Aorta (tissue), 5 donors: ENCODE data around the gene MN1. TPM values are rescaled to one million over a fixed set of nuclear protein-coding genes. Genes with fewer than 3 reads are reported as not detected.

Experiments used
- ATAC-seq: fragments of 200-7000 bp; cut with Tn5 transposase; one replicate; pipeline ENCODE4 v1.9.1; 2022; ENCODE audit warnings: moderate library complexity; ENCODE audit not compliant: low FRiP score
- DNase-seq, 2 donors: peaks; one replicate each; pipeline ENCODE4 v3.0.0-alpha.2; 2020
- H3K27ac ChIP-seq, 2 donors: one replicate each; pipeline ENCODE4 v1.5.1; 2013; ENCODE audit warnings: low read length in 2 of 2, mild to moderate bottlenecking in 2 of 2, moderate library complexity in 2 of 2, control low read depth in 1 of 2, inconsistent platforms in 1 of 2, low read depth in 1 of 2
- H3K27me3 ChIP-seq, 2 donors: one replicate each; pipeline ENCODE4 v1.6.1; 2013; ENCODE audit warnings: control low read depth in 1 of 2, low read length in 1 of 2, mild to moderate bottlenecking in 1 of 2, moderate library complexity in 1 of 2; ENCODE audit not compliant: insufficient read depth in 2 of 2, control insufficient read depth in 1 of 2
- H3K36me3 ChIP-seq, 2 donors: one replicate each; pipeline ENCODE4 v1.6.1; 2013; ENCODE audit warnings: control low read depth in 1 of 2, low read length in 1 of 2, mild to moderate bottlenecking in 1 of 2; ENCODE audit not compliant: insufficient read depth in 2 of 2, control insufficient read depth in 1 of 2
- H3K4me1 ChIP-seq, 2 donors: one replicate each; pipeline ENCODE4 v1.6.1; 2013; ENCODE audit warnings: low read length in 2 of 2, control low read depth in 1 of 2, mild to moderate bottlenecking in 1 of 2, moderate library complexity in 1 of 2; ENCODE audit not compliant: insufficient read depth in 2 of 2, control insufficient read depth in 1 of 2
- H3K4me3 ChIP-seq, 2 donors: one replicate each; pipeline ENCODE4 v1.5.1; 2013; ENCODE audit warnings: low read length in 2 of 2, control low read depth in 1 of 2, mild to moderate bottlenecking in 1 of 2
- H3K9me3 ChIP-seq: one replicate; pipeline ENCODE4 v1.6.1; 2013; ENCODE audit warnings: mild to moderate bottlenecking, low read length; ENCODE audit not compliant: control insufficient read depth
- WGBS, 2 donors: extraction: QIAGEN DNeasy Blood & Tissue Kit; methylation state at CpG; one replicate each; pipeline ENCODE4 v1.1.7; 2013; 5-methylcytosine and 5-hydroxymethylcytosine counted together
- intact Hi-C, 2 donors: fragments of 100-400 bp; cut with DNase I; formaldehyde crosslinking; loops; one replicate each; pipeline versions ENCODE4 v1.14.2 to v1.15.0; 2022
- polyA plus RNA-seq, 2 donors: library from polyadenylated mRNA; stranded (reverse); fragments of 200-250 nt; gene quantifications; one replicate each; pipeline ENCODE4 v1.2.3, GENCODE V29; 2013
- total RNA-seq, 2 donors: library from RNA; stranded (reverse); fragmentation: NEBNext Ultra II Directional; extraction: Animal tissue kit (Norgen Biotek cat#: 25700); gene quantifications; one replicate each; pipeline ENCODE4 v1.2.1, GENCODE V29; 2021
- donor health status: healthy with polysubstance abuse.
- donor health status: Bipolar disorder and iron deficiency.
- donor health status: DM: no; HTN: no; CAD: no.
- donor health status: DM: no; HTN: no; CAD: no.
- donor health status: DM: yes; HTN: yes; CAD: no.

The MN1 gene
- total and polyA plus RNA-seq, 4 donors = 2.1 to 37.7 (median 13.3) TPM

DNA sequence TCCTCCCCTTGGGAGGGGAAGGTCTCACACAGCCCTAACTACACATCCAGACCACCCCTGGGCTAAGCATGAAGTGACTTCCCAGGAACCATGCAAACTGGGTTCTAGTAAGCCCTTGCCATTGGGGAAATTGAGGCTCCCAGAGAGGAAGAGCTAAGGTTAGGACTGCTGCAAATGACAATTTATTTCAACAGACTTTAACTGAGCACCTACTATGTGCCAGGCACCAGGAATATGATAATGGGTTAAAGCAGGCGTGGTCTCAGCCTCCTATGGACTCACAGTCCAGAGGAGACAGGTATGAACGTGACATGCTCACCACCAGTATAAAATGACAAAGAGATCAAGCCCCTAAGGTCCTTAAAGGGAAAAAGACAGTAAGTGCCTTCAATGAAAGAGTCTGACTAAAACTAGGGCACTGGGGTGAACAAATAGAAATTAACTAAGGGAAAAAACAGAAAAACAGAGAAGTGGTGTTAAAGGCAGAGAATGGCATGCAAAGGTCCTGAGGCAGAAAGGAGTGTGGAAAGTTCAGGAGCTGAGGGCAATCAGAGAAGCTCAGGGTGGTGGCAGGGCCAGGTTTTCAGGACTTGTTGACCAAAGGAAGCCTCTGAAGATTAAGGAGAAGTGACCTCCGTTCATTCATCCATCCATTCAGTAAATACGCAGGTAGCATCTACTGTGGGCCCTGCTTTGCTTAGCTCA, 14.4 kb upstream of the MN1 start:
- intact Hi-C loops = no loop called here
- H3K36me3 ChIP-seq = no peaks in the 10 kb centered on the region
- H3K27ac ChIP-seq = no peak overlapping the region
- no peak overlapping the region for H3K4me3 ChIP-seq
- ATAC-seq = no peak
- no peaks in the 10 kb centered on the region for H3K27me3 ChIP-seq
- H3K9me3 ChIP-seq = no peaks in the 10 kb centered on the region
- 93 to 94% methylated on average over 4 of the region's 4 CpGs for WGBS, 2 donors
- no peak for DNase-seq
- H3K4me1 ChIP-seq = no peaks in the 10 kb centered on the region

- Histone ChIP-seq H3K27ac (no peak overlapping the region), H3K36me3 (no peaks in the 10 kb centered on the region), H3K27me3 (no peaks in the 10 kb centered on the region), H3K9me3 (no peaks in the 10 kb centered on the region), H3K4me1 (no peaks in the 10 kb centered on the region), H3K4me3 (no peak overlapping the region)
- intact Hi-C loops = loop anchor here in 1 of 2 donors (5.0 kb wide), 1 partner anchor 52 kb away; no protein-coding TSS in a partner anchor
- no peak for ATAC-seq
- no peak for DNase-seq
- WGBS, 2 donors = 89 to 90% methylated on average over 6 of the region's 6 CpGs
These were observed 13.4 kb upstream of the MN1 start for GRCh38 chr22:27814993-27815392.

DNA sequence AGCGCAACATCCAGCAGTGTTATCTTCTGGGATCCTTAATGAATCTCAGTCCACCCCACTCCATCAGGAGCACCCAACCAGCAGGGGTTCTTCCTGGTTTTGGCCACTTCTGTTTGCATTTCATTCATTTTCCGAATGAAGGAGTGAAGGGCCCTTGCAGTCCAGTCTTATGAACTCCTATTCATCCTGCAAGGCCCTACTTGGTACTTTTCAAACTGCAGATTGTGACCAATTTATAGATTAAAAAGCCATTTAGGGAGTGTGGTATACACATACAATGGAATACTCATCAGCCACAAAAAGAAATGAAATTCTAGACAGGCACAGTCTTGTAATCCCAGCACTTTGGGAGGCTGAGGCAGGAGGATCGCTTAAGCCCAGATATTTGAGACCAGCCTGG, 10.2 kb upstream of the MN1 start:
- intact Hi-C loops = loop anchor here in 1 of 2 donors (5.0 kb wide), 1 partner anchor 56 kb away; no protein-coding TSS in a partner anchor
- 97 to 100% methylated on average over 3 of the region's 3 CpGs for WGBS, 2 donors
- Histone ChIP-seq H3K36me3 (no peaks in the 10 kb centered on the region), H3K4me3 (no peak overlapping the region), H3K9me3 (no peaks in the 10 kb centered on the region), H3K27me3 (no peaks in the 10 kb centered on the region), H3K4me1 (no peaks in the 10 kb centered on the region), H3K27ac (peak overlapping the region in 1 of 2 donors; percentile 78)
- ATAC-seq (no peak), DNase-seq (no peak)

DNA sequence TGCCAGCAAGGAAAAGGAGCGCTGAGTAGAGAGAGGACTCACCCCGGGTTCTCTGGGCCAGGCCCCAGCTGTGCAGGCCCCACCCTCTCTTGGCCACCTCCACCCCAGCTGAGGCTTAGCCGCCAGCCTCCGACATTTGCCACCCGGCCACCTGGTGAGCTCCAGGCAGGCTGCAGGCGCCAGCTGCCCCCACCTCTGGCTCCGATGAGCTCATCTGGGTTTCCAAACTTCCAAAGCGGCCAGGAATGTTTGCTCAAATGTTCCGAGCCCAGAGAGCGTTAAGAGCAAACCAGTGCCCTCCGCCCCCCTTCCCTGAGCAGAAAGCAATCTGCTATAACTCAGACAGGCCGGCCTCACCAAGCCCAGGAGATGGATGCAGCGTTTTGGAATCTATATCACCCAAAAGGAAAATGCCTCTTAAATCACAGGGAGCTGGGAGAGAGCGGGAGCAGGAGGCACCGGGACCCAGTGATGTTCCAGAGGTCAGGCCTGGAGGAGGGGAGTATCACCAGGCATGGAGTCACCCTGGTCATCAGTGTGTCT, 9.1 kb upstream of the MN1 start:
- H3K27me3 ChIP-seq = no peaks in the 10 kb centered on the region
- H3K4me3 ChIP-seq = no peak overlapping the region
- intact Hi-C loops = loop anchor here in 1 of 2 donors (5.0 kb wide), 1 partner anchor 57 kb away; no protein-coding TSS in a partner anchor
- 4 to 8% methylated on average over 15 of the region's 15 CpGs for WGBS, 2 donors
- no peaks in the 10 kb centered on the region for H3K36me3 ChIP-seq
- H3K9me3 ChIP-seq = no peaks in the 10 kb centered on the region
- ATAC-seq (peak; percentile 88), DNase-seq (peak; percentile 91 to 93)
- H3K4me1 ChIP-seq = no peaks in the 10 kb centered on the region
- peak overlapping the region; percentile 28 to 78 for H3K27ac ChIP-seq

DNA sequence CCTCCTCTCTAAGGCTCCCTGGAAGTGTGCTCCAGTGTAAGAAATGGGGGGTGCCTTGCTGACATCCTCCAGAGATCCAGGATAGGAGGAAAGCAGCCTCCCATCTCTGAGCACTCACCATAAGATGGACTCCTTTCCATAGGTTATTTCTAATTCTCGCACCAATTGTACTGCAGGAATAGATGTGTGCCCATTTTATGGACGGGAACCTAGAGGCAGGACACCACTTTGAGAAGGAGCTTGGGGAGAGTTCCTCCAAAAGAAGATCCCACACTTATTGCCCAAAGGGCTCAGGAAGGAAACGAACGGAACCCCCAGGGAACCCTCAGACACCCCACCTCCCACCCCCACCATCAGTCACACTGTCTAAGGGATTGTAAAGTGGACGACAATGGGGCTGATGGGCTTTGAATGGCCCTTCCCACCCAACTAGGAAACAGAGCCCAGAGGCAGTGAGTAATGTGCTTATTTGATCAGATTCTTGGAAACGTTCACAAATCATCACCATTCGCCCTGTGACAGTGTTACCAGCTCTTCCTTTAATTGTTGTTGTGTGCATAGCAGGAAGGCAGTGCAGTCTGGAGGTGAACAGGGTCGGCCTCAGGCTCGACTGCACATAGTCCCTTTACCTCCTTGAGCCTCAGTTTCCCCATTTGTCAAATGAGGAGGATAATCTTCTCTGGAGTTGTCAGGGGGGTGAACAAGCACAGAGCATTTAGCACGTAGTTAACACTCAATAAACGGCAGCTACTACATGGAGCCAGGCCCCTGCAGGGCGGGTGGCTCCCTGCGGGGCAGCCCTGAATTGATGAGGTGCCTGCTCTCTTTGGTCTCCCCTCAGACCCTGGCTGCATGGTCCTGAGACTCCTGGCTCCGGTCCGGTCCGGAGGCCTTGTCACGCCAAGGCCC, 8.4 kb upstream of the MN1 start:
- 22 to 26% methylated on average over 17 of the region's 17 CpGs for WGBS, 2 donors
- H3K27me3 ChIP-seq = no peaks in the 10 kb centered on the region
- H3K9me3 ChIP-seq = no peaks in the 10 kb centered on the region
- no peaks in the 10 kb centered on the region for H3K4me1 ChIP-seq
- intact Hi-C loops = loop anchor here (5.0 to 10.0 kb wide), 3 partner anchors 57 to 1053 kb away; no protein-coding TSS in a partner anchor
- ATAC-seq (peak; percentile 52), DNase-seq (no peak)
- H3K36me3 ChIP-seq = no peaks in the 10 kb centered on the region
- peak overlapping the region; percentile 28 to 78 for H3K27ac ChIP-seq
- no peak overlapping the region for H3K4me3 ChIP-seq

- no peak for DNase-seq
- intact Hi-C loops = loop anchor here (5.0 to 10.0 kb wide), 2 partner anchors 604 to 1052 kb away; no protein-coding TSS in a partner anchor
These were observed 7.7 kb upstream of the MN1 start for GRCh38 chr22:27809226-27809603.

DNA sequence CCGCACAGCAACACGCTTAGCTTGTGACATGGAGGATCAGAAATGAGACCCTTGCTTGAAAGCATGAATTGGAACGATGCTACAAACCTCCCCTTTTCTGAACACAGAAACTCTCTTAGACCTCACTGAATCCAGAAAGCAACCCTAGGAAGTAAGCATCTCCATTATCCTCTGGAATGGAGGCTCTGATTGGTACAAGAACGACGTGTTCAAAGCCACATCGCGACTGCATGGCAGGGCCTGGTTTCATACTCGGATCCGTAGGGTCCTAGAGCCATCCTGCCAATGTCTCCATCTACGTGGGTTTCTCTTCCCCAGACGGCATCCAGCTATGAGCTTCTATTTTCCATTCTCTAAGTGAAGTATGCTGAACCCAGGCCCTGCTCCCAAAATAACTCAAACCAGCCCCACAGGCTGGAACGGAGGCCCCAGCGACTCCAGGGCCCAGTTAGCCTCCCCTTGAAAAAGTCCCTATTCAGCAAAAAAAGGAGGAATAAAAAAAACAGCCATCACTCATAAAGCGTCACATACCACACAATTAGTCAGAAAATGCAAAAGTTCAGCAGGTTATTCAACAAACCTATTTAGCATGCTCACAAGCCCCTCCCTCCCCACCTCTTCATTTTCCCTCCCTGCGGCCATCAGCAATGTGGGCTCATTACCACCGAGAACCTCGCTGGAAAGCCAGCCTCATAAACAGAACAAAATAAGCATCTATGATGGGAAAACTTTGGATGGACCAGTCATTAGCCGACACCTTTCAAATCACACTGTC, 7.1 kb upstream of the MN1 start:
- H3K27ac ChIP-seq = peak overlapping the region in 1 of 2 donors; percentile 80

More at GRCh38 chr22:27809226-27809603, 7.7 kb upstream of the MN1 start:
- Histone ChIP-seq H3K27ac (peak overlapping the region; percentile 28 to 78), H3K9me3 (no peaks in the 10 kb centered on the region), H3K4me3 (no peak overlapping the region), H3K36me3 (no peaks in the 10 kb centered on the region), H3K4me1 (no peaks in the 10 kb centered on the region), H3K27me3 (no peaks in the 10 kb centered on the region)
- 14 to 24% methylated on average over 5 of the region's 5 CpGs for WGBS, 2 donors
- no peak for ATAC-seq

GRCh38 chr22:27805841-27806240, 4.3 kb upstream of the MN1 start:
- no peak overlapping the region for H3K4me3 ChIP-seq
- no peak overlapping the region for H3K27ac ChIP-seq
- no peaks in the 10 kb centered on the region for H3K36me3 ChIP-seq
- intact Hi-C loops = loop anchor here (2.0 to 10.0 kb wide), 3 partner anchors 601 to 1049 kb away; no protein-coding TSS in a partner anchor
- ATAC-seq (no peak), DNase-seq (no peak)
- WGBS, 2 donors = 93 to 94% methylated on average over 7 of the region's 7 CpGs
- H3K4me1 ChIP-seq = no peaks in the 10 kb centered on the region
- no peaks in the 10 kb centered on the region for H3K9me3 ChIP-seq
- no peaks in the 10 kb centered on the region for H3K27me3 ChIP-seq

More for the DNA sequence above, 7.1 kb upstream of the MN1 start:
- ATAC-seq (no peak), DNase-seq (peak in 1 of 2 donors; percentile 53)
- Histone ChIP-seq H3K4me1 (no peaks in the 10 kb centered on the region), H3K9me3 (no peaks in the 10 kb centered on the region), H3K36me3 (no peaks in the 10 kb centered on the region), H3K4me3 (no peak overlapping the region), H3K27me3 (no peaks in the 10 kb centered on the region)
- 24 to 34% methylated on average over 18 of the region's 18 CpGs for WGBS, 2 donors
- intact Hi-C loops = loop anchor here (5.0 to 10.0 kb wide), 2 partner anchors 604 to 1051 kb away; no protein-coding TSS in a partner anchor
